ENCODE results near the gene PDE6G.

Gene PDE6G

GRCh38 chr17:81687770-81688541 is 31.6 kb upstream of the PDE6G start:
- DNase-seq, result no peak

- DNase-seq, result no peak
Measured at GRCh38 chr17:81686614-81687013, 30.3 kb upstream of the PDE6G start.

GRCh38 chr17:81685108-81685507 is 28.8 kb upstream of the PDE6G start:
- DNase-seq, result no peak

GRCh38 chr17:81684442-81684911 is 28.1 kb upstream of the PDE6G start:
- DNase-seq, result no peak

GRCh38 chr17:81683584-81684441 is 27.5 kb upstream of the PDE6G start, which contains the start of the genes ARL16 and HGS:
Gene ARL16 (minus strand): TSS chr17:81683797. CDS start chr17:81683753, 44 bp downstream.
Gene HGS (plus strand): TSS chr17:81684011. CDS start chr17:81684067, 56 bp downstream.
- DNase-seq, result peak; percentile 98

- DNase-seq, result no peak
Measured at GRCh38 chr17:81683208-81683583, 26.9 kb upstream of the PDE6G start.

GRCh38 chr17:81682565-81683207 is 26.3 kb upstream of the PDE6G start:
- DNase-seq, result no peak

- DNase-seq, result no peak
Measured at GRCh38 chr17:81681672-81682071, 25.3 kb upstream of the PDE6G start.

- no peak for DNase-seq
Measured at GRCh38 chr17:81680150-81680549, 23.8 kb upstream of the PDE6G start.

GRCh38 chr17:81676906-81677305 is 20.6 kb upstream of the PDE6G start:
- no peak for DNase-seq

- DNase-seq, result peak; percentile 18
Measured at GRCh38 chr17:81675515-81676221, 19.3 kb upstream of the PDE6G start.

- DNase-seq, result no peak
Measured at GRCh38 chr17:81673561-81674258, 17.4 kb upstream of the PDE6G start.

GRCh38 chr17:81672954-81673353 is 16.6 kb upstream of the PDE6G start:
- no peak for DNase-seq

GRCh38 chr17:81672504-81672903 is 16.2 kb upstream of the PDE6G start:
- no peak for DNase-seq

- DNase-seq, result no peak
Measured at GRCh38 chr17:81667754-81668153, 11.4 kb upstream of the PDE6G start.

- DNase-seq, result peak; percentile 88
Measured at GRCh38 chr17:81666342-81667191, 10.2 kb upstream of the PDE6G start, which contains the start of the genes CCDC137 and OXLD1. Gene CCDC137 (plus strand): TSS chr17:81666737. CDS start chr17:81666767, 30 bp downstream. Gene OXLD1 (minus strand): TSS chr17:81666605. CDS start chr17:81666577, 28 bp downstream.

- no peak for DNase-seq
Measured at GRCh38 chr17:81666092-81666341, 9.7 kb upstream of the PDE6G start.

- peak; percentile 28 for DNase-seq
Measured at GRCh38 chr17:81665205-81666091, 9.1 kb upstream of the PDE6G start.

GRCh38 chr17:81664051-81664470 is 7.7 kb upstream of the PDE6G start:
- no peak for DNase-seq

GRCh38 chr17:81662002-81662401 is 5.7 kb upstream of the PDE6G start:
- no peak for DNase-seq
